BLaER1 treated with 17β-estradiol and CSF1 and Interleukin-3, amounts not matched to agents 10 nM and 100 nM (cell line): Measurements from ENCODE around the gene INKA1.
"Not testable (repeated sequence)": the region's sequence is repeated elsewhere in the genome, so short reads cannot be mapped to it uniquely, and the experiment has no call there.

Experiments
- H3K27ac ChIP-seq, 11 experiments: shearing (Covaris generic); formaldehyde crosslinking; 2 replicates each; pipeline ENCODE4 v1.8.1; 2022
- H3K27me3 ChIP-seq, 11 experiments: shearing (Covaris generic); formaldehyde crosslinking; 2 replicates each; pipeline ENCODE4 v1.8.1; 2022
- H3K36me3 ChIP-seq, 11 experiments: shearing (Covaris generic); formaldehyde crosslinking; 2 replicates each; pipeline ENCODE4 v1.8.1; 2022
- H3K4me1 ChIP-seq, 10 experiments: shearing (Covaris generic); formaldehyde crosslinking; 2 replicates each; pipeline ENCODE4 v1.8.1; 2022
- H3K4me2 ChIP-seq, 11 experiments: shearing (Covaris generic); formaldehyde crosslinking; 2 replicates each; pipeline ENCODE4 v1.8.1; 2022
- H3K4me3 ChIP-seq, 10 experiments: shearing (Covaris generic); formaldehyde crosslinking; 2 replicates each; pipeline ENCODE4 v1.8.1; 2022
- H3K9ac ChIP-seq, 11 experiments: shearing (Covaris generic); formaldehyde crosslinking; 2 replicates each; pipeline ENCODE4 v1.8.1; 2022
- H3K9me3 ChIP-seq, 11 experiments: shearing (Covaris generic); formaldehyde crosslinking; replicated peaks in 1 of 11; 2 replicates each; pipeline ENCODE4 v1.8.1; 2022
- H4K20me1 ChIP-seq, 11 experiments: shearing (Covaris generic); formaldehyde crosslinking; 2 replicates each; pipeline ENCODE4 v1.8.1; 2022
- Cebpa-rat ChIP-seq, 11 experiments: shearing (Covaris generic); IDR thresholded peaks; 2 replicates each; pipeline ENCODE4 v1.8.1; 2022

Gene INKA1

DNA sequence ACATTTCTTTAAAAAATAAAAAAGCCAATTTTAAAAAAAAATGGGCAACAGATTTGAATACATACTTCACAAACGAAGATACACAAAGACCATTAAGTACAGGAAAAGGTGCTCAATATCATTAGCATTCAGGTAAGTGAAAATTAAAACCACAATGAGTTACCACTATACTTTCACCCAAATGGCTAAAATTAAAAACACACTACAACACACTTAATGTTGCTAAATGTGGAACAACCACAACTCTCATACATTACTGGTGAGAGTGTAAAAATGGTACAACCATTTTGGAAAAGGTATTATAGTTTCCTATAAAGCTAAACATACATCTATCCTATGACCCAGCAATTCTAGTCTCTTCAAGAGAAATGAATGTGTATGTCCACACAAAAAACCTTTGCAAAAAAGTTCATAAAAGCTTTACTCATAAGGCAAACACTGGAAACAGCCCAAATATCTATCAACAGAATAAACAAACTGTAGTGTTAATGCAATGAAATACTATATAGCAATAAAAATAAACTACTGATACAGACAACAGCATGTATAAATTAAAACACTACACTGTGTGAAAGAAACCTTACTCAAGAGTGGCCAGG lies 31.6 kb upstream of the INKA1 start:
- H3K9me3 ChIP-seq: no peaks in the 10 kb centered on the region
- no peak overlapping the region for H3K4me2 ChIP-seq
- H3K27ac ChIP-seq: no peak overlapping the region
- H4K20me1 ChIP-seq: peaks cover 86 to 100% (median 100%) of the 10 kb centered on the region in 11 experiments
- no peak overlapping the region for H3K9ac ChIP-seq
- H3K4me3 ChIP-seq: no peak overlapping the region
- no peaks in the 10 kb centered on the region for H3K4me1 ChIP-seq
- TF ChIP-seq Cebpa-rat (IDR thresholded peaks at IDR 0.05): no peak
- no peaks in the 10 kb centered on the region for H3K27me3 ChIP-seq
- H3K36me3 ChIP-seq: peaks cover 38 to 72% (median 63%) of the 10 kb centered on the region in 11 experiments

GRCh38 chr3:49772703-49773102 lies 30.4 kb upstream of the INKA1 start:
- no peak overlapping the region for H3K4me3 ChIP-seq
- no peak overlapping the region for H3K27ac ChIP-seq
- peaks cover 87 to 100% (median 100%) of the 10 kb centered on the region in 11 experiments for H4K20me1 ChIP-seq
- H3K9me3 ChIP-seq: no peaks in the 10 kb centered on the region
- no peak overlapping the region for H3K4me2 ChIP-seq
- no peak overlapping the region for H3K9ac ChIP-seq
- no peak for TF ChIP-seq Cebpa-rat (IDR thresholded peaks at IDR 0.05)
- no peaks in the 10 kb centered on the region for H3K27me3 ChIP-seq
- peaks cover 51 to 83% (median 68%) of the 10 kb centered on the region in 11 experiments for H3K36me3 ChIP-seq
- no peaks in the 10 kb centered on the region for H3K4me1 ChIP-seq

GRCh38 chr3:49775538-49775937 lies 27.5 kb upstream of the INKA1 start:
- Histone ChIP-seq H3K36me3 (peaks cover 45 to 87% (median 70%) of the 10 kb centered on the region in 11 experiments), H3K4me2 (no peak overlapping the region), H4K20me1 (peaks cover 84 to 100% (median 100%) of the 10 kb centered on the region in 11 experiments), H3K27ac (no peak overlapping the region), H3K27me3 (no peaks in the 10 kb centered on the region), H3K4me1 (peaks cover 0 to 15% (median 3%) of the 10 kb centered on the region in 10 experiments; a peak in 13 of 20 replicates), H3K9ac (no peak overlapping the region), H3K4me3 (no peak overlapping the region), H3K9me3 (no peaks in the 10 kb centered on the region)
- no peak for TF ChIP-seq Cebpa-rat (IDR thresholded peaks at IDR 0.05)

DNA sequence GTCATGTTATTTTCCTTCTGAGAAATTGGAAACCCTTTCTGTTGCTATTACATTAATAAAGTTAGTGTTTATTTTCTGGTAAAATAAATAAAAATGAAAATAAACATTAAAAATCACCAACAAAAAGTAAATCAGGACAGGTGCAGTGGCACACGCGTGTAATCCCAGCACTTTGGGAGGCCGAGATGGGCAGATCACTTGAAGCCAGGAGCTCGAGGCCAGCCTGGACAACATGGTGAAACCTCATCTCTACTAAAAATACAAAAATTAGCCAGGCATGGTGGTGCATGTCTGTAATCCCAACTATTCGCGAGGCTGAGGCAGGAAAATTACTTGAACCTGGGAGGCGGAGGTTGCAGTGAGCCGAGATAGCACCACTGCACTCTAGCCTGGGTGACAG lies 27.0 kb upstream of the INKA1 start:
- H3K4me3 ChIP-seq, H3K27ac ChIP-seq, H3K4me2 ChIP-seq, H3K27me3 ChIP-seq, H3K9ac ChIP-seq, H3K9me3 ChIP-seq: not testable (repeated sequence)
- H4K20me1 ChIP-seq: peaks cover 84 to 100% (median 100%) of the 10 kb centered on the region in 11 experiments; a peak in 21 of 22 replicates
- peaks cover 1 to 21% (median 9%) of the 10 kb centered on the region in 10 experiments; a peak in 18 of 20 replicates for H3K4me1 ChIP-seq
- H3K36me3 ChIP-seq: peaks cover 43 to 87% (median 69%) of the 10 kb centered on the region in 11 experiments

GRCh38 chr3:49779358-49780079 lies 23.5 kb upstream of the INKA1 start:
- Histone ChIP-seq H3K4me2 (peak overlapping the region in 1 of 11 experiments; percentile 17; a peak in 2 of 22 replicates), H3K4me1 (peaks cover 13 to 52% (median 23%) of the 10 kb centered on the region in 10 experiments), H3K36me3 (peaks cover 64 to 99% (median 90%) of the 10 kb centered on the region in 11 experiments), H3K9ac (no peak overlapping the region), H3K4me3 (no peak overlapping the region), H3K27me3 (no peaks in the 10 kb centered on the region), H4K20me1 (peaks cover 64 to 100% (median 92%) of the 10 kb centered on the region in 11 experiments; a peak in 21 of 22 replicates), H3K27ac (no peak overlapping the region), H3K9me3 (no peaks in the 10 kb centered on the region)
- no peak for TF ChIP-seq Cebpa-rat (IDR thresholded peaks at IDR 0.05)

GRCh38 chr3:49780080-49780974 lies 22.7 kb upstream of the INKA1 start:
- Histone ChIP-seq H3K36me3 (peaks cover 64 to 100% (median 90%) of the 10 kb centered on the region in 11 experiments), H3K27me3 (no peaks in the 10 kb centered on the region)

GRCh38 chr3:49780975-49781365 lies 22.1 kb upstream of the INKA1 start:
- peak overlapping the region in 7 of 11 experiments; percentile 1 to 41 (median 16); a peak in 5 of 22 replicates for H3K9ac ChIP-seq
- peaks cover 22 to 61% (median 34%) of the 10 kb centered on the region in 10 experiments for H3K4me1 ChIP-seq

More at GRCh38 chr3:49780080-49780974, 22.7 kb upstream of the INKA1 start:
- Histone ChIP-seq H3K27ac (0 out of 22 replicates have a peak overlapping the region, but pooled peaks of 1 of the 11 experiments have one; percentile 0), H3K4me1 (peaks cover 21 to 60% (median 31%) of the 10 kb centered on the region in 10 experiments), H3K4me3 (no peak overlapping the region), H3K4me2 (peak overlapping the region in 6 of 11 experiments; percentile 7 to 39 (median 18); a peak in 10 of 22 replicates), H3K9ac (peak overlapping the region in 6 of 11 experiments; percentile 1 to 25 (median 18); a peak in 7 of 22 replicates), H3K9me3 (no peaks in the 10 kb centered on the region), H4K20me1 (peaks cover 58 to 100% (median 84%) of the 10 kb centered on the region in 11 experiments; a peak in 21 of 22 replicates)
- TF ChIP-seq Cebpa-rat (IDR thresholded peaks at IDR 0.05): no peak

GRCh38 chr3:49781415-49782199 lies 21.5 kb upstream of the INKA1 start:
- Histone ChIP-seq H3K4me1 (peaks cover 22 to 61% (median 34%) of the 10 kb centered on the region in 10 experiments), H3K4me2 (peak overlapping the region in 8 of 11 experiments; percentile 1 to 32 (median 16); a peak in 9 of 22 replicates), H3K27me3 (no peaks in the 10 kb centered on the region), H4K20me1 (peaks cover 45 to 90% (median 71%) of the 10 kb centered on the region in 11 experiments; a peak in 20 of 22 replicates), H3K36me3 (peaks cover 51 to 87% (median 78%) of the 10 kb centered on the region in 11 experiments), H3K27ac (no peak overlapping the region), H3K9me3 (no peaks in the 10 kb centered on the region), H3K9ac (peak overlapping the region in 7 of 11 experiments; percentile 3 to 41 (median 19); a peak in 1 of 22 replicates), H3K4me3 (no peak overlapping the region)
- TF ChIP-seq Cebpa-rat (IDR thresholded peaks at IDR 0.05): no peak

More at GRCh38 chr3:49780975-49781365, 22.1 kb upstream of the INKA1 start:
- not testable (repeated sequence) for H3K9me3 ChIP-seq, H3K27ac ChIP-seq, H3K27me3 ChIP-seq, H3K4me3 ChIP-seq
- Histone ChIP-seq H3K36me3 (peaks cover 57 to 93% (median 84%) of the 10 kb centered on the region in 11 experiments), H3K4me2 (peak overlapping the region in 6 of 11 experiments; percentile 22 to 39 (median 32); a peak in 11 of 22 replicates), H4K20me1 (peaks cover 52 to 96% (median 77%) of the 10 kb centered on the region in 11 experiments; a peak in 20 of 22 replicates)

GRCh38 chr3:49782277-49782676 lies 20.8 kb upstream of the INKA1 start:
- not testable (repeated sequence) for H3K9ac ChIP-seq, H3K4me3 ChIP-seq, H3K27me3 ChIP-seq, H3K27ac ChIP-seq, H3K9me3 ChIP-seq
- Histone ChIP-seq H4K20me1 (peaks cover 39 to 83% (median 64%) of the 10 kb centered on the region in 11 experiments; a peak in 20 of 22 replicates), H3K36me3 (peaks cover 44 to 80% (median 71%) of the 10 kb centered on the region in 11 experiments), H3K4me1 (peaks cover 29 to 67% (median 41%) of the 10 kb centered on the region in 10 experiments), H3K4me2 (0 out of 22 replicates have a peak overlapping the region, but pooled peaks of 1 of the 11 experiments have one; percentile 16)
